K562 (cell line): ENCODE results near the gene PPP1R14C. TPM values are rescaled to one million over a fixed set of nuclear protein-coding genes. Genes with fewer than 3 reads are reported as not detected.

Source experiments
- CAMTA2 ChIP-seq: fragments of 250-450 bp; sonication (Bioruptor Pico); conservative IDR thresholded peaks from 2 replicates; pipeline ENCODE4 v1.5.1; 2022
- CEBPG ChIP-seq, 3 experiments: fragments of 200-800 bp in 1 of 3; sonication (Bioruptor generic) in 1 of 3; sonication (generic) in 1 of 3; formaldehyde crosslinking in 1 of 3; IDR thresholded peaks in 2 of 3; conservative IDR thresholded peaks in 1 of 3; 2 replicates each; pipeline versions ENCODE4 v1.6.1 to v1.8.0; 2016 to 2022; ENCODE audit warnings: missing compliant biosample characterization in 2 of 3, missing genetic modification characterization in 2 of 3, mild to moderate bottlenecking in 1 of 3, missing genetic modification reagents in 1 of 3
- FOXP4 ChIP-seq: sonication (generic); formaldehyde crosslinking; IDR thresholded peaks from 2 replicates; pipeline ENCODE4 v1.8.0; 2022; ENCODE audit warnings: mild to moderate bottlenecking, missing genetic modification reagents, borderline replicate concordance
- GTF2F1 ChIP-seq: IDR thresholded peaks from 2 replicates; pipeline ENCODE4 v1.6.1; 2011; ENCODE audit warnings: low read depth, low read length, improper control_type of control experiment
- HMG20A ChIP-seq: fragments of 450-650 bp; formaldehyde crosslinking; conservative IDR thresholded peaks from 2 replicates; pipeline ENCODE4 v1.4.0; 2020; ENCODE audit warnings: mild to moderate bottlenecking, mixed read lengths
- NFXL1 ChIP-seq: fragments of 450-650 bp; formaldehyde crosslinking; IDR thresholded peaks from 2 replicates; pipeline ENCODE4 v1.4.0; 2021; ENCODE audit warnings: mild to moderate bottlenecking
- PREB ChIP-seq: sonication (generic); formaldehyde crosslinking; IDR thresholded peaks from 2 replicates; pipeline ENCODE4 v1.8.1; 2023; ENCODE audit warnings: mild to moderate bottlenecking, missing genetic modification reagents
- SIRT6 ChIP-seq: IDR thresholded peaks from one replicate; pipeline ENCODE4 v1.6.1; 2012; ENCODE audit warnings: low read depth, mild to moderate bottlenecking, control low read depth, inconsistent platforms, low read length, moderate library complexity
- SMARCA4 ChIP-seq: fragments of 450-650 bp; IDR thresholded peaks from 2 replicates; pipeline ENCODE4 v1.6.1; 2016
- SMARCB1 ChIP-seq: IDR thresholded peaks from 2 replicates; pipeline ENCODE4 v1.6.1; 2011; ENCODE audit warnings: improper control_type of control experiment, low read depth; ENCODE audit not compliant: insufficient read length
- TSHZ1 ChIP-seq: fragments of 250-450 bp; sonication (Bioruptor Pico); IDR thresholded peaks from 2 replicates; pipeline ENCODE4 v1.4.0; 2020; ENCODE audit warnings: mild to moderate bottlenecking, moderate library complexity
- ZFX ChIP-seq: sonication (generic); formaldehyde crosslinking; IDR thresholded peaks from 2 replicates; pipeline ENCODE4 v1.8.0; 2022; ENCODE audit warnings: mild to moderate bottlenecking, missing genetic modification reagents, moderate library complexity
- ZNF239 ChIP-seq: fragments of 250-450 bp; sonication (Bioruptor Pico); IDR thresholded peaks from 2 replicates; pipeline ENCODE4 v1.4.0; 2020; ENCODE audit warnings: mild to moderate bottlenecking
- ZNF449 ChIP-seq: fragments of 250-450 bp; sonication (Bioruptor Pico); IDR thresholded peaks from 2 replicates; pipeline ENCODE4 v1.8.0; 2022; ENCODE audit warnings: moderate library complexity, mild to moderate bottlenecking, inconsistent platforms
- ZNF511 ChIP-seq: sonication (generic); formaldehyde crosslinking; IDR thresholded peaks from 2 replicates; pipeline ENCODE4 v1.8.0; 2022; ENCODE audit warnings: mild to moderate bottlenecking, missing genetic modification reagents
- ZNF717 ChIP-seq: fragments of 250-450 bp; sonication (Bioruptor Pico); IDR thresholded peaks from 2 replicates; pipeline ENCODE4 v1.5.0; 2021
- polyA plus RNA-seq, 8 experiments: library from polyadenylated mRNA; depleted of rRNA in 4 of 8; stranded (reverse) in 5 of 8; unstranded in 3 of 8; fragments of >200 nt; fragmentation: Nextera tagmentation in 2 of 8; fragmentation: Illumina TruSeq in 1 of 8; extraction: Ambion mirVana in 2 of 8; extraction: Trizol in 1 of 8; gene quantifications; 2 replicates each; pipeline versions ENCODE4 v1.2.1 to v1.2.3, GENCODE V29; 2011 to 2014; ENCODE audit warnings: inconsistent platforms in 1 of 8, missing spikeins in 1 of 8
- total RNA-seq, 7 experiments: library from RNA; depleted of rRNA in 6 of 7; stranded (reverse); fragments of >200 nt in 6 of 7; fragmentation: Illumina TruSeq in 2 of 7; extraction: Trizol in 2 of 7; gene quantifications; 2 replicates each; pipeline versions ENCODE4 v1.2.1 to v1.2.3, GENCODE V29; 2011 to 2021; ENCODE audit warnings: low replicate concordance in 1 of 7

The PPP1R14C gene
- total and polyA plus RNA-seq, 9 of the 15 experiments (the other 6 are each of a cell fraction or from before 2014, with no cell fraction given), result 4.5 to 16.6 (median 11.9) TPM

- TF ChIP-seq TSHZ1 (no peak), PREB (CRISPR knock-in tag) (no peak), ZNF717 (CRISPR knock-in tag) (no peak), CAMTA2 (no peak), GTF2F1 (no peak), NFXL1 (CRISPR knock-in tag) (no peak), FOXP4 (peak; percentile 85; the same call in 1 of the 2 replicates), HMG20A (CRISPR knock-in tag) (no peak), SMARCB1 (no peak), ZFX (CRISPR knock-in tag) (peak; percentile 30; the same call in 1 of the 2 replicates), ZNF449 (CRISPR knock-in tag) (no peak), ZNF239 (CRISPR knock-in tag) (no peak), SMARCA4 (no peak), ZNF511 (peak; percentile 87; the same call in 1 of the 2 replicates), SIRT6 (no peak), CEBPG (CRISPR knock-in tag; IDR thresholded peaks at IDR 0.05) (no peak; the same call in 1 of the 2 replicates), CEBPG (tag; conservative IDR thresholded peaks at IDR 0.05 in 1 of 2, IDR thresholded peaks at IDR 0.05 in 1 of 2) (no peak)
Measured at GRCh38 chr6:150142670-150143515, at the start of gene PPP1R14C (continued).
